ENCODE results near the gene DSP.

- TF ChIP-seq CTCF (IDR thresholded peaks at IDR 0.05) (no peak), POLR2AphosphoS5 (IDR thresholded peaks at IDR 0.05) (no peak), POLR2A (IDR thresholded peaks at IDR 0.05) (no peak)
Observed at GRCh38 chr6:7591770-7592169, 50.3 kb downstream of the DSP start.
